ENCODE measurements around the gene KCNJ6. TPM values are rescaled to one million over a fixed set of nuclear protein-coding genes. Genes with fewer than 3 reads are reported as not detected.

Gene KCNJ6
- total and polyA plus RNA-seq, 2 experiments from 2014 or later, result 0.07 to 0.46 TPM

DNA sequence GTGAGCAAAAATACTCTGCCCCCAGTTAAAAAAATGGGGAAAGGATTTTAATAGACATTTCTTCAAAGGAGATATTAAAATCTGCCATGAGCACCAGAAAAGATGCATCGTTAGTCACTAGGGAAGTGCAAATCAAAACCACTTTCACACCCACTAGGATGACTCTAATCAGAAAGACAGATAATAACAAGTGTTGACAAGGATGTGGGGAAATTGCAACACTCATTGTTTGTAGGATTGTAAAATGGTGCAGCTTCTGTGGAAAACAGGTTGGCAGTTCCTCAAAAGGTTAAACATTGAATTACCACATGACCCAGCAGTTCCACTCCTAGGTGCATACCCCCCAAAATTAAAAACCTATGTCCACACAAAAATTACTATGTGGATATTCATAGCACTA, 112.3 kb downstream of the KCNJ6 start:
- Histone ChIP-seq H3K36me3 (replicated peaks; ENCODE audit: insufficient read depth, low read depth) (no peaks in the 10 kb centered on the region), H3K27ac (no peak overlapping the region), H3K27me3 (no peaks in the 10 kb centered on the region), H3K9me2 (replicated peaks; ENCODE audit: insufficient read depth) (no peaks in the 10 kb centered on the region), H3K4me1 (ENCODE audit: insufficient read depth) (peaks cover 11% of the 10 kb centered on the region), H3K4me3 (no peak overlapping the region), H3K79me2 (no peaks in the 10 kb centered on the region), H3K4me2 (no peak overlapping the region), H4K20me1 (ENCODE audit: insufficient read depth, poor library complexity, severe bottlenecking) (no peaks in the 10 kb centered on the region), H2AFZ (no peak overlapping the region), H3K9me3 (ENCODE audit: low read depth) (no peaks in the 10 kb centered on the region)
- no peak for DNase-seq (ENCODE audit: low spot score)
- TF ChIP-seq, protein P1, sequence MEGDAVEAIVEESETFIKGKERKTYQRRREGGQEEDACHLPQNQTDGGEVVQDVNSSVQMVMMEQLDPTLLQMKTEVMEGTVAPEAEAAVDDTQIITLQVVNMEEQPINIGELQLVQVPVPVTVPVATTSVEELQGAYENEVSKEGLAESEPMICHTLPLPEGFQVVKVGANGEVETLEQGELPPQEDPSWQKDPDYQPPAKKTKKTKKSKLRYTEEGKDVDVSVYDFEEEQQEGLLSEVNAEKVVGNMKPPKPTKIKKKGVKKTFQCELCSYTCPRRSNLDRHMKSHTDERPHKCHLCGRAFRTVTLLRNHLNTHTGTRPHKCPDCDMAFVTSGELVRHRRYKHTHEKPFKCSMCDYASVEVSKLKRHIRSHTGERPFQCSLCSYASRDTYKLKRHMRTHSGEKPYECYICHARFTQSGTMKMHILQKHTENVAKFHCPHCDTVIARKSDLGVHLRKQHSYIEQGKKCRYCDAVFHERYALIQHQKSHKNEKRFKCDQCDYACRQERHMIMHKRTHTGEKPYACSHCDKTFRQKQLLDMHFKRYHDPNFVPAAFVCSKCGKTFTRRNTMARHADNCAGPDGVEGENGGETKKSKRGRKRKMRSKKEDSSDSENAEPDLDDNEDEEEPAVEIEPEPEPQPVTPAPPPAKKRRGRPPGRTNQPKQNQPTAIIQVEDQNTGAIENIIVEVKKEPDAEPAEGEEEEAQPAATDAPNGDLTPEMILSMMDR (IDR thresholded peaks at IDR 0.05; ENCODE audit: poor library complexity), result no peak
- TF ChIP-seq EZH2 (IDR thresholded peaks at IDR 0.05; ENCODE audit: borderline replicate concordance) (no peak), EZH2phosphoT487 (IDR thresholded peaks at IDR 0.05; ENCODE audit: low read depth, severe bottlenecking, unreplicated experiment) (no peak)
- WGBS (ENCODE audit: low lambda C conversion rate, missing lambda C conversion rate), result 89% methylated on average over 1 of the region's 1 CpG

DNA sequence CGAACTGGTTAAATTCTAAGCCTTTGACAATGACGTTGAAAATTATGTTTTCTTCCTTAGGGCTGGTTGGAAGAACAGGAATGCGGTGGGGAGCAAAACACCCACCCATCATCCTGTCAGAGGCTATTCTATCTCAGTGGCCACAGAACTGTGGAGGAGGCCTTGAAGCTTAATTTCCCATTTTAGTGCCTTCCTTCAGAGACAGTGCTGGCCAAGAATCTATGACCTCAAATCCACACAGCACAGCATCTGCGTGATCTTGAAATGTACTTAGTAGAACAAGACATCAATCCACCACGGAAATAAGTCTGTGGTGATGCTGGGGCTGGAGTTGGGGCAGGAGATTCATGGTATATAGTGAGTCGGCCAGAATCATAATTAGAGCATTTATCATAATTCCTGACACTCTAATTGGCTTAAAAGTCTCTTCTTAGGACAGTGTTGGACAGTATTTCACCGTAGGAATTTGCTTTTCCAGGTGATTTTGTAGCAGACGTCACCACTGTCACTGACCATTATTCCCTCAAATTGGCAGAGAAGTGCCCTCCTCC, 113.1 kb downstream of the KCNJ6 start:
- H3K27me3 ChIP-seq, result no peaks in the 10 kb centered on the region
- H2AFZ ChIP-seq, result no peak overlapping the region
- no peaks in the 10 kb centered on the region for H3K36me3 ChIP-seq (replicated peaks; ENCODE audit: insufficient read depth, low read depth)
- no peaks in the 10 kb centered on the region for H3K9me2 ChIP-seq (replicated peaks; ENCODE audit: insufficient read depth)
- H3K27ac ChIP-seq, result no peak overlapping the region
- H3K4me3 ChIP-seq, result no peak overlapping the region
- no peak for TF ChIP-seq EZH2 (IDR thresholded peaks at IDR 0.05; ENCODE audit: borderline replicate concordance)
- TF ChIP-seq, protein P1 (IDR thresholded peaks at IDR 0.05; ENCODE audit: poor library complexity), result no peak
- TF ChIP-seq EZH2phosphoT487 (IDR thresholded peaks at IDR 0.05; ENCODE audit: low read depth, severe bottlenecking, unreplicated experiment), result no peak
- H3K9me3 ChIP-seq (ENCODE audit: low read depth), result no peaks in the 10 kb centered on the region
- no peak for DNase-seq (ENCODE audit: low spot score)
- no peaks in the 10 kb centered on the region for H3K79me2 ChIP-seq
- WGBS (ENCODE audit: low lambda C conversion rate, missing lambda C conversion rate), result 86% methylated on average over 8 of the region's 8 CpGs
- no peak overlapping the region for H3K4me2 ChIP-seq
- H4K20me1 ChIP-seq (ENCODE audit: insufficient read depth, poor library complexity, severe bottlenecking), result no peaks in the 10 kb centered on the region
- H3K4me1 ChIP-seq (ENCODE audit: insufficient read depth), result peaks cover 11% of the 10 kb centered on the region

GRCh38 chr21:37800456-37801061, 115.7 kb downstream of the KCNJ6 start:
- TF ChIP-seq, protein P1 (IDR thresholded peaks at IDR 0.05; ENCODE audit: poor library complexity), result no peak
- TF ChIP-seq EZH2 (IDR thresholded peaks at IDR 0.05; ENCODE audit: borderline replicate concordance) (no peak), EZH2phosphoT487 (IDR thresholded peaks at IDR 0.05; ENCODE audit: low read depth, severe bottlenecking, unreplicated experiment) (no peak)
- Histone ChIP-seq H3K27me3 (no peaks in the 10 kb centered on the region), H2AFZ (no peak overlapping the region), H3K79me2 (no peaks in the 10 kb centered on the region), H3K4me2 (peak overlapping the region; percentile 1), H4K20me1 (ENCODE audit: insufficient read depth, poor library complexity, severe bottlenecking) (no peaks in the 10 kb centered on the region), H3K9me3 (ENCODE audit: low read depth) (no peaks in the 10 kb centered on the region), H3K27ac (no peak overlapping the region), H3K4me1 (ENCODE audit: insufficient read depth) (peaks cover 11% of the 10 kb centered on the region), H3K9me2 (replicated peaks; ENCODE audit: insufficient read depth) (no peaks in the 10 kb centered on the region), H3K4me3 (no peak overlapping the region), H3K36me3 (replicated peaks; ENCODE audit: insufficient read depth, low read depth) (no peaks in the 10 kb centered on the region)
- DNase-seq (ENCODE audit: low spot score), result no peak
- WGBS (ENCODE audit: low lambda C conversion rate, missing lambda C conversion rate), result 49% methylated on average over 11 of the region's 11 CpGs

All from hepatocyte (in vitro differentiated cells).